Large intestine (tissue), 3 donors: ENCODE results near the gene TRIAP1. TPM values are rescaled to one million over a fixed set of nuclear protein-coding genes. Genes with fewer than 3 reads are reported as not detected.

Source experiments
- DNase-seq, 2 donors: peaks; one replicate each; pipeline versions ENCODE4 v3.0.0 to v3.0.0-alpha.2; 2013
- H3K27ac ChIP-seq: one replicate; pipeline ENCODE4 v1.5.1; 2013; ENCODE audit warnings: low read length
- H3K27me3 ChIP-seq: 2 replicates; pipeline ENCODE4 v1.6.1; 2013; ENCODE audit warnings: low read length; ENCODE audit not compliant: control insufficient read depth, insufficient read depth
- H3K36me3 ChIP-seq: 2 replicates; pipeline ENCODE4 v1.6.1; 2013; ENCODE audit warnings: low read length; ENCODE audit not compliant: control insufficient read depth, insufficient read depth
- H3K4me1 ChIP-seq: one replicate; pipeline ENCODE4 v1.6.1; 2013; ENCODE audit warnings: low read length; ENCODE audit not compliant: control insufficient read depth, insufficient read depth
- H3K4me3 ChIP-seq: one replicate; pipeline ENCODE4 v1.5.1; 2013; ENCODE audit warnings: low read length
- H3K9me3 ChIP-seq: one replicate; pipeline ENCODE4 v1.6.1; 2013; ENCODE audit warnings: mild to moderate bottlenecking, low read depth, low read length, moderate library complexity; ENCODE audit not compliant: control insufficient read depth
- WGBS: methylation state at CpG from one replicate; pipeline ENCODE4 v1.1.5; 2013; ENCODE audit warnings: low lambda C conversion rate; ENCODE audit not compliant: insufficient coverage; 5-methylcytosine and 5-hydroxymethylcytosine counted together
- polyA plus RNA-seq: library from polyadenylated mRNA; unstranded; fragments of 120-200 nt; gene quantifications from one replicate; pipeline ENCODE4 v1.2.1, GENCODE V29; 2013

The TRIAP1 gene
- polyA plus RNA-seq, 1 donor: 32.7 TPM

- no CpG with 5 or more reads among the region's 10 CpGs for WGBS
- no peak overlapping the region for H3K4me3 ChIP-seq
- peaks cover 4% of the 10 kb centered on the region for H3K4me1 ChIP-seq
- H3K36me3 ChIP-seq: no peaks in the 10 kb centered on the region
- H3K27ac ChIP-seq: no peak overlapping the region
- no peak for DNase-seq
- H3K9me3 ChIP-seq: peaks cover 5% of the 10 kb centered on the region
- no peaks in the 10 kb centered on the region for H3K27me3 ChIP-seq
These were observed 13.2 kb downstream of the TRIAP1 start for GRCh38 chr12:120432772-120433525.

- Histone ChIP-seq H3K9me3 (peaks cover 5% of the 10 kb centered on the region), H3K4me1 (peaks cover 4% of the 10 kb centered on the region), H3K4me3 (no peak overlapping the region), H3K27ac (no peak overlapping the region), H3K36me3 (no peaks in the 10 kb centered on the region), H3K27me3 (no peaks in the 10 kb centered on the region)
- no CpG with 5 or more reads among the region's 7 CpGs for WGBS
- no peak for DNase-seq
These were observed 16.8 kb downstream of the TRIAP1 start for GRCh38 chr12:120429368-120429767.

GRCh38 chr12:120428597-120429229, 17.5 kb downstream of the TRIAP1 start:
- Histone ChIP-seq H3K4me3 (no peak overlapping the region), H3K27me3 (no peaks in the 10 kb centered on the region), H3K9me3 (peaks cover 5% of the 10 kb centered on the region), H3K4me1 (peaks cover 4% of the 10 kb centered on the region), H3K36me3 (no peaks in the 10 kb centered on the region), H3K27ac (no peak overlapping the region)
- WGBS: 0% methylated on average over 1 of the region's 8 CpGs
- peak in 1 of 2 donors; percentile 65 for DNase-seq

DNA sequence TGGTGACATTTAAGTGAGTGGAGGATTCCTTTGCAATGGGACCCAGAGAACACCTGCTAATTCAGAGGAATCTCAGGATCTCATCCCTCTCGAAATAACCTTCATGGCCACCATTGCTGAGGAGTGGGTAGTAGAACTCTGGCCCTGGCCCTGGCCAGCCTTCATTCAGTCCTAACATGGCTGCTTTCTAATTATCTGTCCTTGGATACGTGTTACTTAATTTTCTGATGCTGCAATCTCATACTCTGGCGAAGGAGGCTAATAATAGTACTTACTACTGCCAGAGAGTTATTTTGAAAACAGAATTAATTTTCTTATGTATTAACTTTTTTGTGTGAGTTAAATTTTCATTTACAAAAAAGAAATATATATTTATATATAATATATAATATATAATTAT, 20.4 kb downstream of the TRIAP1 start:
- WGBS: no CpG with 5 or more reads among the region's 3 CpGs

GRCh38 chr12:120422892-120423456, 23.2 kb downstream of the TRIAP1 start:
- H3K36me3 ChIP-seq: no peaks in the 10 kb centered on the region
- no peaks in the 10 kb centered on the region for H3K9me3 ChIP-seq
- H3K27me3 ChIP-seq: no peaks in the 10 kb centered on the region
- 79% methylated on average over 3 of the region's 7 CpGs for WGBS
- no peak for DNase-seq
- no peak overlapping the region for H3K27ac ChIP-seq
- H3K4me1 ChIP-seq: no peaks in the 10 kb centered on the region
- no peak overlapping the region for H3K4me3 ChIP-seq

More for the DNA sequence above, 20.4 kb downstream of the TRIAP1 start:
- no peaks in the 10 kb centered on the region for H3K36me3 ChIP-seq
- H3K9me3 ChIP-seq: peaks cover 5% of the 10 kb centered on the region
- peaks cover 4% of the 10 kb centered on the region for H3K4me1 ChIP-seq
- H3K27ac ChIP-seq: no peak overlapping the region
- DNase-seq: no peak
- no peaks in the 10 kb centered on the region for H3K27me3 ChIP-seq
- H3K4me3 ChIP-seq: no peak overlapping the region

DNA sequence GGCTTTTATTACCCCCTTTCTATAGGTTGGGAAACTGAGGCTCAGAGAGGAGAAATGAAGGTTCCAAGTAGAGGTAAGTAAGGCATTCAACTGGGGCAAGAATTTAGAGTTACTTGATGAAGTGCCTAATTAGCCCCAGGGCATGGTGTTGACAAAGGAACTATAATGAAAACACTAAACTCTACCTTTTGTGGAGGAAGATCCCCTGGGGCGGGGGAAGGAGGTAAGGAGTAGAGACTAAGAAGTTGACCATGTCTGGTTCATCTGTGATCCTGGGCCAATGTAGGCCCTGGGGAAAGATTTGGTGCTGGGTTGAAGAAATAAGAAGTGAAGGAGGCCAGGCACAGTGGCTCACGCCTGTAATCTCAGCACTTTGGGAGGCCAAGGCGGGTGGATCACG, 24.5 kb downstream of the TRIAP1 start:
- H3K4me3 ChIP-seq: no peak overlapping the region
- H3K27me3 ChIP-seq: no peaks in the 10 kb centered on the region
- WGBS: no CpG with 5 or more reads among the region's 4 CpGs
- DNase-seq: no peak
- H3K36me3 ChIP-seq: no peaks in the 10 kb centered on the region
- H3K27ac ChIP-seq: no peak overlapping the region
- no peaks in the 10 kb centered on the region for H3K4me1 ChIP-seq
- H3K9me3 ChIP-seq: no peaks in the 10 kb centered on the region

GRCh38 chr12:120417917-120418580, 28.1 kb downstream of the TRIAP1 start:
- no peaks in the 10 kb centered on the region for H3K9me3 ChIP-seq
- H3K27ac ChIP-seq: no peak overlapping the region
- H3K4me3 ChIP-seq: no peak overlapping the region
- H3K27me3 ChIP-seq: no peaks in the 10 kb centered on the region
- H3K4me1 ChIP-seq: peaks cover 12% of the 10 kb centered on the region
- DNase-seq: no peak
- H3K36me3 ChIP-seq: no peaks in the 10 kb centered on the region
- WGBS: no CpG with 5 or more reads among the region's 4 CpGs

DNA sequence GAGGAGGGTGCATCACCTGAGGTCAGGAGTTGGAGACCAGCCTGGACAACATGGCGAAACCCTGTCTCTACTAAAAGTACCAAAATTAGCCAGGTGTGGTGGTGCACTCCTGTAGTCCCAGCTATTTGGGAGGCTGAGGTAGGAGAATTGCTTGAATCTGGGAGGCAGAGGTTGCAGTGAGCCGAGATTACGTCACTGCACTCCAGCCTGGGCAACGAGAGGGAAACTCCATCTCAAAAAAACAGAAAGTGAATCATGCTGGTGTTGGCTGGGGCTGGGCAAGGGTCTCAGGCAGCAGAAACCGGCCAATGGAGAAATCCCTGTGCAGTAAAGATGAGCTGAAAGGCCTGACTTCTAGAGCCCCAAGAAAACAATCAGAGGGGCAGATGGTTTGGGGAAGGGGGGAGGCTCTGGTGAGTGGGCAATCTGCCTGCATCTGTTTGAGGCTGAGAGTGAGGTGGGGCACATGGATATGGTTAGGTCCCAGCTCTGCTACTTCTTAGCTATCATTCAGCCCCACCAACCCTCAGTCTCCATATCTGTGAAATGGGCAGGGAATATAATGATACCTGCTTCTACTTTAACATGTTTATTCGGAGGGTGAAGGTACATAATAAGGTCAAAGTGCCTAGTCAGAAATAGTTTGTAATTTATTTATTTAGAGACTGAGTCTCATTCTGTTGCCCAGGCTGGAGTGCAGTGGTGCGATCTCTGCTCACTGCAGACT, 29.5 kb downstream of the TRIAP1 start:
- no peaks in the 10 kb centered on the region for H3K9me3 ChIP-seq
- DNase-seq: no peak
- no peaks in the 10 kb centered on the region for H3K36me3 ChIP-seq
- H3K4me1 ChIP-seq: peaks cover 12% of the 10 kb centered on the region
- no peak overlapping the region for H3K27ac ChIP-seq
- H3K27me3 ChIP-seq: no peaks in the 10 kb centered on the region
- WGBS: no CpG with 5 or more reads among the region's 7 CpGs
- no peak overlapping the region for H3K4me3 ChIP-seq

DNA sequence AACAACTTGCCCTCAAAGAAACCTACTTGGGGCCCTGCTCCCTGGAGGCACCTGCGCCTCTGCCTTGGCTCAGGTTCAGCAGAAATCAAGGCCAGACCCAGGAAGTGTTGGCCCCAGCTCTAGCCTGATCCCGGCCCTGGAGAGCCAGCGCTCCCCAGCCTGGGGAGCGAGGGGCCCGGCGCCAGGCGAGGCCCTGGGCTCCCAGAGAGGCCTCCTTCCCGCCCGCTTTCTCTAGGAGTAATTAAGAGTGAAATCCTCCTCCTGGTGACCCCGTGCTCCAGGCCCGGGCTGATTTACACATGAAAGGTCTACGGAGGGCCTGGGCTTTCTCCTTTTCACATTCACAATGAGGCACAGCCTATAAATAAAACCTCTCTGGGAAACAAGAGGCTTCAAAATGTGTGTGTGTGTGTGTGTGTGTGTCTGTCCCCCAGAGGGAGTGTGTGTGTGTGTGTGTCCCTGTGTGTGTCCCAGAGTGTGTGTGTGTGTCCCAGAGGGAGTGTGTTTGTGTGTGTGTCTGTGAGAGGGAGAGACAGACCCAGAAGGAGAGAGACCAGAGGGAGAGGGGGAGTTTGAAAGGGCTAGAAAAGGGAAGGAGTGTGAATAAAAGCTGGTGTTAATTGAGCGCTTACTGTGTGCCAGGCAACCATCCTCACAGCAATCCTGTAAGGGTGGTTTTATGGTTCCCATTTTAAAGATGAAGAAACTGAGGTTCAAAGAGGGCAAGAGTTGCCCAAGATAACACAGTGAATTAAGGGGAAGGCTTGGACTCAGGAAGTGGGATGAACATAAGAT, 32.1 kb downstream of the TRIAP1 start:
- H3K27ac ChIP-seq: peak overlapping the region; percentile 30
- peak; percentile 29 to 80 for DNase-seq

More for the DNA sequence above, 32.1 kb downstream of the TRIAP1 start:
- Histone ChIP-seq H3K4me1 (peaks cover 12% of the 10 kb centered on the region), H3K9me3 (no peaks in the 10 kb centered on the region), H3K4me3 (no peak overlapping the region), H3K36me3 (no peaks in the 10 kb centered on the region), H3K27me3 (no peaks in the 10 kb centered on the region)
- WGBS: 100% methylated on average over 1 of the region's 13 CpGs
